Endothelial cell of umbilical vein (primary cell): ENCODE measurements around the gene HSPB6. TPM values are rescaled to one million over a fixed set of nuclear protein-coding genes. Genes with fewer than 3 reads are reported as not detected.

ENCODE experiments used
- BruUV-seq: library from RNA; stranded (reverse); fragments of 400-500 nt; replicated peaks from 2 replicates; lab custom pipeline; 2021; lab: Mats Ljungman, UMichigan
- CTCF ChIA-PET: fragments of 300-600, 350-600 bp; sonication (Branson Sonifier 250); formaldehyde crosslinking; loops from one replicate; lab custom pipeline; 2021; ENCODE audit warnings: antibody characterized with exemption, inconsistent platforms; lab: Charles Lee
- POLR2A ChIA-PET: fragments of 300-600, 350-600 bp; sonication (Branson Sonifier 250); formaldehyde crosslinking; loops from one replicate; lab custom pipeline; 2021; ENCODE audit warnings: antibody characterized with exemption, inconsistent platforms; lab: Charles Lee
- DNase-seq: peaks from one replicate; pipeline ENCODE4 v3.0.0-alpha.2; 2011; ENCODE audit warnings: low read depth, low spot score
- FAIRE-seq: peaks from 2 replicates; lab custom pipeline; 2011; peaks lifted over from hg19 to GRCh38; lab: Jason Lieb, UNC
- H2AFZ ChIP-seq: 2 replicates; pipeline ENCODE4 v1.6.0; 2012; ENCODE audit warnings: low read depth, low read length, control low read depth, inconsistent platforms
- H3K27ac ChIP-seq: 2 replicates; pipeline ENCODE4 v1.5.1; 2011; ENCODE audit warnings: low read depth, mild to moderate bottlenecking, control low read depth, low read length, moderate library complexity; ENCODE audit not compliant: insufficient read depth
- H3K27me3 ChIP-seq, 2 experiments: 2 replicates each; pipeline versions ENCODE4 v1.6.0 to v1.6.1; 2011; ENCODE audit warnings: low read length in 2 of 2, mixed read lengths in 1 of 2; ENCODE audit not compliant: control insufficient read depth in 2 of 2, insufficient read depth in 2 of 2
- H3K36me3 ChIP-seq, 2 experiments: 2 replicates in 1 of 2; 3 replicates in 1 of 2; pipeline ENCODE4 v1.5.1; 2011; ENCODE audit warnings: low read length in 2 of 2, mild to moderate bottlenecking in 1 of 2, moderate library complexity in 1 of 2; ENCODE audit not compliant: control insufficient read depth in 2 of 2, insufficient read depth in 2 of 2; ENCODE audit errors: extremely low read depth in 1 of 2
- H3K4me1 ChIP-seq: 3 replicates; pipeline ENCODE4 v1.5.1; 2011; ENCODE audit warnings: mild to moderate bottlenecking, low read length; ENCODE audit not compliant: control insufficient read depth, insufficient read depth; ENCODE audit errors: extremely low read depth
- H3K4me2 ChIP-seq: 2 replicates; pipeline ENCODE4 v1.6.1; 2011; ENCODE audit warnings: low read length, control low read depth, mixed read lengths; ENCODE audit not compliant: insufficient read depth
- H3K4me3 ChIP-seq, 3 experiments: fragments of 200-600 bp in 1 of 3; sonication (generic), shearing (Covaris generic) in 1 of 3; replicated peaks in 1 of 3; 2 replicates each; pipeline ENCODE4 v1.5.1; 2011 to 2016; ENCODE audit warnings: control low read depth in 3 of 3, low read length in 3 of 3, mild to moderate bottlenecking in 2 of 3, inconsistent platforms in 1 of 3, low read depth in 1 of 3, moderate library complexity in 1 of 3; ENCODE audit not compliant: insufficient read depth in 1 of 3
- H3K79me2 ChIP-seq: 2 replicates; pipeline ENCODE4 v1.6.0; 2012; ENCODE audit warnings: low read length, inconsistent platforms; ENCODE audit not compliant: control insufficient read depth, insufficient read depth
- H3K9ac ChIP-seq: replicated peaks from 2 replicates; pipeline ENCODE3; 2011; ENCODE audit warnings: low read length, control low read depth; ENCODE audit not compliant: insufficient read depth; ENCODE audit errors: extremely low read depth
- H3K9me1 ChIP-seq: replicated peaks from 3 replicates; pipeline ENCODE4 v1.6.0; 2011; ENCODE audit warnings: mild to moderate bottlenecking, low read length; ENCODE audit not compliant: control insufficient read depth, insufficient read depth; ENCODE audit errors: extremely low read depth
- H3K9me3 ChIP-seq: replicated peaks from 2 replicates; pipeline ENCODE4 v1.5.1; 2012; ENCODE audit warnings: low read length, inconsistent platforms; ENCODE audit not compliant: control insufficient read depth, insufficient read depth
- H4K20me1 ChIP-seq: replicated peaks from 2 replicates; pipeline ENCODE3; 2011; ENCODE audit warnings: mild to moderate bottlenecking, low read length; ENCODE audit not compliant: control insufficient read depth, insufficient read depth; ENCODE audit errors: extremely low read depth
- EZH2 ChIP-seq: IDR thresholded peaks from 2 replicates; pipeline ENCODE4 v1.6.1; 2012; ENCODE audit warnings: borderline replicate concordance, low read depth, mild to moderate bottlenecking, moderate library complexity, low read length, inconsistent platforms; ENCODE audit not compliant: severe bottlenecking
- FOS ChIP-seq: IDR thresholded peaks from 2 replicates; pipeline ENCODE4 v1.6.1; 2011; ENCODE audit warnings: mild to moderate bottlenecking, low read length, moderate library complexity, borderline replicate concordance; ENCODE audit not compliant: insufficient read depth
- GATA2 ChIP-seq: IDR thresholded peaks from 2 replicates; pipeline ENCODE4 v1.7.0; 2011; ENCODE audit warnings: low read depth, mild to moderate bottlenecking, moderate library complexity, mixed read lengths, low read length; ENCODE audit not compliant: insufficient read length, insufficient read depth
- JUN ChIP-seq: IDR thresholded peaks from 2 replicates; pipeline ENCODE4 v1.6.1; 2011; ENCODE audit warnings: borderline replicate concordance, low read depth; ENCODE audit not compliant: insufficient read length, insufficient read depth
- MAX ChIP-seq: IDR thresholded peaks from 2 replicates; pipeline ENCODE4 v1.6.1; 2011; ENCODE audit not compliant: insufficient read depth, insufficient read length
- MYC ChIP-seq: IDR thresholded peaks from one replicate; pipeline ENCODE4 v1.6.1; 2011; ENCODE audit warnings: mild to moderate bottlenecking, low read depth, low read length
- POLR2A ChIP-seq: IDR thresholded peaks from 2 replicates; pipeline ENCODE4 v1.6.1; 2012; ENCODE audit warnings: low read depth, mild to moderate bottlenecking, control low read depth, low read length
- POLR2AphosphoS5 ChIP-seq: IDR thresholded peaks from 2 replicates; pipeline ENCODE4 v1.6.1; 2012; ENCODE audit warnings: low read depth, mild to moderate bottlenecking, control low read depth, low read length, moderate library complexity; ENCODE audit not compliant: insufficient read depth
- dilution Hi-C: fragments of 300-500 bp; cut with MboI; formaldehyde crosslinking; loops from one replicate; pipeline ENCODE4 v1.15.0; 2019; ENCODE audit warnings: low sequenced_read_pairs; ENCODE audit not compliant: extremely low pct_ligation_motif_present
- intact Hi-C: fragments of 100-400 bp; cut with micrococcal nuclease; formaldehyde crosslinking; loops from one replicate; pipeline ENCODE4 v1.10.0; 2022
- polyA plus RNA-seq, 4 experiments: library from polyadenylated mRNA; depleted of rRNA in 3 of 4; stranded (reverse) in 3 of 4; unstranded in 1 of 4; fragments of >200 nt; gene quantifications; 2 replicates each; pipeline versions ENCODE4 v1.2.1 to v1.2.3, GENCODE V29; 2011 to 2012; ENCODE audit warnings: missing spikeins in 1 of 4
- total RNA-seq: library from RNA; stranded (reverse); gene quantifications from 2 replicates; pipeline ENCODE4 v1.2.3, GENCODE V29; 2021
- TF ChIP-seq, protein P1 (sequence below), 2 donors: IDR thresholded peaks; 1 replicate in 1 of 2; 2 replicates in 1 of 2; pipeline ENCODE4 v1.5.1; 2011; ENCODE audit warnings: low read length in 2 of 2, mild to moderate bottlenecking in 2 of 2, moderate library complexity in 2 of 2, control low read depth in 1 of 2, inconsistent platforms in 1 of 2, low read depth in 1 of 2; ENCODE audit not compliant: insufficient read depth in 1 of 2; ENCODE audit errors: extremely low read depth in 1 of 2

HSPB6 gene
- total and polyA plus RNA-seq, 2 donors (not counting 3 experiments of a cell fraction or from before 2014, with no cell fraction given), result 3.4 to 6.2 TPM

DNA sequence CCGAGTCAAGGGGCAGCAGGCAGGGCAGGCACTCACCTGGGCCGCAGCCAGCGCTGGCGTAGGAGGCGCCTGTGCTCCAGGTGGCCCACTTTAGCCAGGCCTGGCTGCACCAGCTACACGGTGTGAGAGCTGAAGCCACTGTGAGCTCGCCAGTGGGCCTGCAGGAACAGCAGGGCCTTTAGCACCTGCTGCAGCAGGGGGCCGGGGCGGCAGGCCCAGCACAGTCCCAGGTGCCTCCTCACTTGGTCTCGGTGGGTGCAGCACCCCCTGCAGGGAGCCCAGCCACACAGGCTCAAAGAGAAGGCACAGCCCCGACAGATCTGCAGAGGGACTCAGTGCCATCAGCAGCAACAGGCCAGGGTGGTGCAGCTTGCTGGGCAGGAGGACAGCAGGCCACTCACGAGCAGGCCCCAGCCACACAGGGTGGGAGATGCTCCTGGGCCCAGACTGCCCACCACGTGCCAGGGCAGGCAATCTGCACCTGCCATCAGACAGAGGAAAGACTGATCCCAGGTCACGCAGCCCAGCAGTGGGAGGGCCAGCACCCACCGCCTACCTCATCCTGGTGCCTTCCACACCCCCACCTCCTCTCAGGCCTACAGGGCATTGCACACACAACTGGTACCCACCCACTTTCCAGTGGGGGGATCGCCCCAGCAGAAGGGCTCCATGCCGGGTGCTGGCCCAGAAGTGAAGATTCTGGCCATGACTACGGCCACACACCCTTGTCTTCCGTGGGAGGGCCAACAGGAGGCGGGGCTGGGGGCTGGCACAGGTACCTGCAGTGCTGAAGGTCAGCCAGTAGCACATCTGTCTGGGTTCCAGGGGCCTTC is 34.4 kb upstream of the HSPB6 start:
- CTCF ChIA-PET, result interaction anchor here (0.5 kb wide), 1 partner anchor 47 kb away, joined by 3 read pairs; no protein-coding TSS in a partner anchor

More for the DNA sequence above, 34.4 kb upstream of the HSPB6 start:
- Histone ChIP-seq H3K79me2 (no peaks in the 10 kb centered on the region), H3K4me2 (no peak overlapping the region), H3K36me3 (no peaks in the 10 kb centered on the region), H3K4me1 (no peaks in the 10 kb centered on the region), H3K27me3 (peaks cover 4 to 9% of the 10 kb centered on the region in 2 experiments), H3K9me3 (no peaks in the 10 kb centered on the region), H4K20me1 (no peaks in the 10 kb centered on the region), H3K27ac (no peak overlapping the region), H3K4me3 (no peak overlapping the region), H3K9me1 (no peaks in the 10 kb centered on the region), H3K9ac (no peak overlapping the region), H2AFZ (no peak overlapping the region)
- FAIRE-seq (no peak), DNase-seq (no peak)
- no TSS peak for BruUV-seq
- dilution Hi-C loops (no loop called here), intact Hi-C loops (no loop called here)
- POLR2A ChIA-PET, result no interaction called here
- TF ChIP-seq GATA2 (no peak), POLR2A (no peak), JUN (no peak), EZH2 (no peak), MYC (no peak), MAX (no peak), POLR2AphosphoS5 (no peak), FOS (no peak)
- TF ChIP-seq, protein P1, sequence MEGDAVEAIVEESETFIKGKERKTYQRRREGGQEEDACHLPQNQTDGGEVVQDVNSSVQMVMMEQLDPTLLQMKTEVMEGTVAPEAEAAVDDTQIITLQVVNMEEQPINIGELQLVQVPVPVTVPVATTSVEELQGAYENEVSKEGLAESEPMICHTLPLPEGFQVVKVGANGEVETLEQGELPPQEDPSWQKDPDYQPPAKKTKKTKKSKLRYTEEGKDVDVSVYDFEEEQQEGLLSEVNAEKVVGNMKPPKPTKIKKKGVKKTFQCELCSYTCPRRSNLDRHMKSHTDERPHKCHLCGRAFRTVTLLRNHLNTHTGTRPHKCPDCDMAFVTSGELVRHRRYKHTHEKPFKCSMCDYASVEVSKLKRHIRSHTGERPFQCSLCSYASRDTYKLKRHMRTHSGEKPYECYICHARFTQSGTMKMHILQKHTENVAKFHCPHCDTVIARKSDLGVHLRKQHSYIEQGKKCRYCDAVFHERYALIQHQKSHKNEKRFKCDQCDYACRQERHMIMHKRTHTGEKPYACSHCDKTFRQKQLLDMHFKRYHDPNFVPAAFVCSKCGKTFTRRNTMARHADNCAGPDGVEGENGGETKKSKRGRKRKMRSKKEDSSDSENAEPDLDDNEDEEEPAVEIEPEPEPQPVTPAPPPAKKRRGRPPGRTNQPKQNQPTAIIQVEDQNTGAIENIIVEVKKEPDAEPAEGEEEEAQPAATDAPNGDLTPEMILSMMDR (IDR thresholded peaks at IDR 0.05; ENCODE audit: extremely low read depth in 1 of 2, insufficient read depth in 1 of 2, low read depth in 1 of 2, low read length in 2 of 2), result no peak
